Neural progenitor cell (in vitro differentiated cells): ENCODE results near the gene DNASE1L3. TPM values are rescaled to one million over a fixed set of nuclear protein-coding genes. Genes with fewer than 3 reads are reported as not detected.

Source experiments
- DNase-seq: peaks from one replicate; pipeline ENCODE4 v3.0.0-alpha.2; 2016; ENCODE audit warnings: low spot score
- H2AFZ ChIP-seq: fragments of 200-600 bp; sonication (generic); replicated peaks from 2 replicates; pipeline ENCODE4 v1.6.1; 2016; ENCODE audit warnings: antibody characterized with exemption
- H3F3A ChIP-seq: fragments of 200-600 bp; sonication (generic); 2 replicates; pipeline ENCODE4 v1.6.1; 2016; ENCODE audit warnings: antibody characterized with exemption, low read depth
- H3K27ac ChIP-seq: fragments of 200-600 bp; sonication (generic); 2 replicates; pipeline ENCODE4 v1.5.1; 2016; ENCODE audit warnings: mild to moderate bottlenecking
- H3K27me3 ChIP-seq: fragments of 200-600 bp; sonication (generic); 2 replicates; pipeline ENCODE4 v1.6.1; 2016; ENCODE audit warnings: mild to moderate bottlenecking, moderate library complexity
- H3K36me3 ChIP-seq: fragments of 200-600 bp; sonication (generic); 2 replicates; pipeline ENCODE4 v1.5.1; 2016
- H3K4me1 ChIP-seq: fragments of 200-600 bp; sonication (generic); 2 replicates; pipeline ENCODE4 v1.6.1; 2016; ENCODE audit warnings: mixed run types
- H3K4me2 ChIP-seq: fragments of 200-600 bp; sonication (generic); 2 replicates; pipeline ENCODE4 v1.6.1; 2016
- H3K4me3 ChIP-seq: fragments of 200-600 bp; sonication (generic); 2 replicates; pipeline ENCODE4 v1.5.1; 2016
- H3K79me2 ChIP-seq: fragments of 200-600 bp; sonication (generic); 2 replicates; pipeline ENCODE4 v1.6.1; 2016; ENCODE audit warnings: low read depth
- H3K9ac ChIP-seq: fragments of 200-600 bp; sonication (generic); 2 replicates; pipeline ENCODE4 v1.6.1; 2016
- H3K9me3 ChIP-seq: fragments of 200-600 bp; sonication (generic); 2 replicates; pipeline ENCODE4 v1.5.1; 2016; ENCODE audit warnings: low read depth
- H4K20me1 ChIP-seq: fragments of 200-600 bp; sonication (generic); 2 replicates; pipeline ENCODE4 v1.6.1; 2016; ENCODE audit warnings: low read depth
- H3K27ac Mint-ChIP-seq: 3 replicates; pipeline ENCODE4 v1.8.0; 2021; ENCODE audit warnings: mixed read lengths
- H3K27me3 Mint-ChIP-seq: 2 replicates; pipeline ENCODE4 v1.8.0; 2022; ENCODE audit warnings: low read depth, mild to moderate bottlenecking, inconsistent platforms, moderate library complexity, mixed read lengths; ENCODE audit not compliant: insufficient read depth
- H3K36me3 Mint-ChIP-seq: 3 replicates; pipeline ENCODE4 v1.8.0; 2021; ENCODE audit warnings: mixed read lengths
- H3K4me1 Mint-ChIP-seq: 3 replicates; pipeline ENCODE4 v1.8.0; 2021; ENCODE audit warnings: mixed read lengths
- H3K4me3 Mint-ChIP-seq: 3 replicates; pipeline ENCODE4 v1.8.0; 2021; ENCODE audit warnings: mild to moderate bottlenecking, moderate library complexity, mixed read lengths
- H3K9me3 Mint-ChIP-seq: 3 replicates; pipeline ENCODE4 v1.8.0; 2020; ENCODE audit warnings: mixed read lengths
- EZH2 ChIP-seq: fragments of 200-600 bp; sonication (generic); IDR thresholded peaks from 2 replicates; pipeline ENCODE4 v1.6.1; 2017; ENCODE audit warnings: antibody characterized with exemption, mild to moderate bottlenecking, moderate library complexity
- EZH2phosphoT487 ChIP-seq: fragments of 200-600 bp; sonication (generic); IDR thresholded peaks from 2 replicates; pipeline ENCODE4 v1.6.1; 2017; ENCODE audit warnings: antibody characterized with exemption
- total RNA-seq: library from RNA; depleted of rRNA; stranded (reverse); fragments of >200 nt; gene quantifications from 2 replicates; pipeline ENCODE4 v1.2.3, GENCODE V29; 2015; ENCODE audit warnings: low replicate concordance
- TF ChIP-seq, protein P1 (sequence below): fragments of 200-600 bp; sonication (generic); IDR thresholded peaks from 2 replicates; pipeline ENCODE4 v1.5.1; 2017; ENCODE audit warnings: antibody characterized with exemption, mild to moderate bottlenecking

Gene DNASE1L3
- total RNA-seq, 1 donor from 2014 or later, result not detected

DNA sequence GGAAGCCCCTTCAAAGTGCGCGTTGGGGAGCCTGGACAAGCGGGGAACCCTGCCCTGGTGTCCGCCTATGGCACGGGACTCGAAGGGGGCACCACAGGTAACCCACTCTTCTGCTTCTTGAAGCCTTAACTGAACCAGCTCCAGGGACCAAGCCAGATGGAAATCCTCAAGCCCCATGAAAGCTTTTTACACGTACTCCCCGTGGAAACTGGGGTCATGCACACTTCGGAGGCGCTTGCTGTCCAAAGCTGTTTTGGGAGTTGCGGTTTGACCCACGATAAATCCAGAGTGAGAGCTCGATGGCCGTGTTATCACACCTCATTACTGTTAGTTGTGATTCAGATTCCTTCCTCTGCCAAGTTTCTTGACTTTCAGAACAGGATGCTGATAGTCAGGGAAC, 47.5 kb downstream of the DNASE1L3 start:
- H3K9me3 ChIP-seq, result no peaks in the 10 kb centered on the region
- no peaks in the 10 kb centered on the region for H3K9me3 Mint-ChIP-seq
- H3K27ac Mint-ChIP-seq, result no peak overlapping the region
- peaks cover 17% of the 10 kb centered on the region for H3K36me3 Mint-ChIP-seq
- no peak overlapping the region for H3K4me3 Mint-ChIP-seq
- no peaks in the 10 kb centered on the region for H3K36me3 ChIP-seq
- no peak overlapping the region for H3K27ac ChIP-seq
- peaks cover 4% of the 10 kb centered on the region for H3F3A ChIP-seq
- no peaks in the 10 kb centered on the region for H4K20me1 ChIP-seq
- H3K27me3 Mint-ChIP-seq, result peaks cover 3% of the 10 kb centered on the region
- H2AFZ ChIP-seq, result no peak overlapping the region
- H3K4me3 ChIP-seq, result no peak overlapping the region
- H3K4me1 ChIP-seq, result peaks cover 17% of the 10 kb centered on the region
- no peak overlapping the region for H3K9ac ChIP-seq
- peaks cover 28% of the 10 kb centered on the region for H3K4me1 Mint-ChIP-seq
- H3K79me2 ChIP-seq, result no peaks in the 10 kb centered on the region
- no peaks in the 10 kb centered on the region for H3K27me3 ChIP-seq
- no peak for DNase-seq
- no peak for TF ChIP-seq EZH2
- no peak overlapping the region for H3K4me2 ChIP-seq

DNA sequence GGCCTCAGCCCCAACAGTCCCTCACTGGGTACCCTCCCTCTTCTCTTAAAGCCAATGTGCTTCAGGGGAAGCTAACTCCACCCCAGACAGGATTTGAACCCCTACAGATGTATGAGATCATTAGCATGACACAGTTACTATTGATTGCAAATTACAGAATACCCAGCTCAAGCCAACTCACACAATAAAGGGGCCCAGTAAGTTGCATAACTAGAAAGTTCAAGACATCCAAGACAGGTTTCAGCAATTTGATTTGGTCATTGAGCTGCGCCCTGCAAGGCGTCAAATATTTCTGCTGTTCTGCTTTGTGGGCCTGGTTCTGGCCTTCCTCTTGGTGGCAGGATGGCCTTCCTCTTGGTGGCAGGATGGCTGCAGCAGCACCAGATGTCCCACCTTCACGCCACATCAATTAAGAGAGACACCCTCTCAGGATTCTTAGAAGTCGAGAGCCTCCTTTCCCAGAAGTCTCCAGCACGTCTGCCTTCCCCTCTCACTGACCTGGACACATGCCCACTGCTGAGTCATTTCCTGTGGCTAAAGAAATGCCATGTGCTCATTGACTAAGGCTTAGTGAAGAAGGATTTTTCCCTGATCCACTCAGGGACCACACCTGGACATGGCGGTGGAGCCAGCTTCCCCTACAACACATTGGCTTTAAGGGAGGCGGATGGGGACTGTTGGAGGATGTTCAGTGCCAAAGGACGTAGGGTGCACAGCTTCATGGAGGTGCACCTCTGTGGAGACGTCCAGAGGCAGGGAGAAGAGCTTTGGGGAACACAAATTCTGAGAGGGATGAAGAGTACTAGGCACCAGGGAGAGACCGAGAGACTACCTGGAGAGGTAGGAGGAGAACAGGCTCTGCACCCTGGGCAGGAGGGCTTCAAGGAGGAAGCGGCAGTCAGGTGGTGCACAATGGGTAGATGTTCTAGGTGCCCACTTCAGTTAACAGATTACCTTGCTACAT, 49.1 kb downstream of the DNASE1L3 start:
- Mint-ChIP-seq H3K4me1 (peaks cover 42% of the 10 kb centered on the region), H3K4me3 (no peak overlapping the region), H3K27me3 (peaks cover 3% of the 10 kb centered on the region), H3K9me3 (no peaks in the 10 kb centered on the region), H3K27ac (no peak overlapping the region), H3K36me3 (peaks cover 17% of the 10 kb centered on the region)
- H3K27ac ChIP-seq, result no peak overlapping the region
- H3K9me3 ChIP-seq, result no peaks in the 10 kb centered on the region
- no peak overlapping the region for H3K4me2 ChIP-seq
- H3K36me3 ChIP-seq, result no peaks in the 10 kb centered on the region
- H3K4me1 ChIP-seq, result peaks cover 22% of the 10 kb centered on the region
- H3K27me3 ChIP-seq, result no peaks in the 10 kb centered on the region
- no peaks in the 10 kb centered on the region for H3K79me2 ChIP-seq
- H2AFZ ChIP-seq, result no peak overlapping the region
- no peaks in the 10 kb centered on the region for H4K20me1 ChIP-seq
- no peak overlapping the region for H3K9ac ChIP-seq
- no peak overlapping the region for H3K4me3 ChIP-seq
- DNase-seq, result no peak
- TF ChIP-seq EZH2phosphoT487, result no peak
- TF ChIP-seq EZH2, result no peak
- TF ChIP-seq, protein P1, sequence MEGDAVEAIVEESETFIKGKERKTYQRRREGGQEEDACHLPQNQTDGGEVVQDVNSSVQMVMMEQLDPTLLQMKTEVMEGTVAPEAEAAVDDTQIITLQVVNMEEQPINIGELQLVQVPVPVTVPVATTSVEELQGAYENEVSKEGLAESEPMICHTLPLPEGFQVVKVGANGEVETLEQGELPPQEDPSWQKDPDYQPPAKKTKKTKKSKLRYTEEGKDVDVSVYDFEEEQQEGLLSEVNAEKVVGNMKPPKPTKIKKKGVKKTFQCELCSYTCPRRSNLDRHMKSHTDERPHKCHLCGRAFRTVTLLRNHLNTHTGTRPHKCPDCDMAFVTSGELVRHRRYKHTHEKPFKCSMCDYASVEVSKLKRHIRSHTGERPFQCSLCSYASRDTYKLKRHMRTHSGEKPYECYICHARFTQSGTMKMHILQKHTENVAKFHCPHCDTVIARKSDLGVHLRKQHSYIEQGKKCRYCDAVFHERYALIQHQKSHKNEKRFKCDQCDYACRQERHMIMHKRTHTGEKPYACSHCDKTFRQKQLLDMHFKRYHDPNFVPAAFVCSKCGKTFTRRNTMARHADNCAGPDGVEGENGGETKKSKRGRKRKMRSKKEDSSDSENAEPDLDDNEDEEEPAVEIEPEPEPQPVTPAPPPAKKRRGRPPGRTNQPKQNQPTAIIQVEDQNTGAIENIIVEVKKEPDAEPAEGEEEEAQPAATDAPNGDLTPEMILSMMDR, result no peak
- H3F3A ChIP-seq, result peaks cover 4% of the 10 kb centered on the region

DNA sequence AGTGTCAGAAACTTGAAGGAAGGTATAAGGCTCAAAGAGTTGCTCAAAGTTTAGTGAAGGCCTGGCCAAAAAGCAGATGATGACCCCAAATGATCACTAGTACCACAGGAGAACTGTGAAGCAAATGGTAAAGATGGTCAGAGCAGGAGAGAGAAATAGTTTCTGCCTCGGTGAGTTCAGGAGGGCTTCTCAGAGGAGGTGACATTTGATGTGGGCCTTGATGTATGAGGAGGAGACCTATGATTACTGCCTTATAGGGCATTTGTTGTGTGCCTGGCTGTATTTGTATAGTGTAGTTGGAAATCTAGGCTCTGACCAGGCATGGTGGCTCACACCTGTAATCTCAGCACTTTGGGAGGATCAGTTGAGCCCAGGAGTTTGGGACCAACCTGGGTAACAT, 50.4 kb downstream of the DNASE1L3 start:
- Mint-ChIP-seq H3K9me3 (no peaks in the 10 kb centered on the region), H3K27me3 (peaks cover 3% of the 10 kb centered on the region), H3K4me1 (peaks cover 37% of the 10 kb centered on the region), H3K27ac (peak overlapping the region; percentile 8), H3K36me3 (peaks cover 17% of the 10 kb centered on the region), H3K4me3 (no peak overlapping the region)
- Histone ChIP-seq H3K4me3 (no peak overlapping the region), H3K9me3 (no peaks in the 10 kb centered on the region), H3K4me1 (peaks cover 15% of the 10 kb centered on the region), H3K27me3 (no peaks in the 10 kb centered on the region), H3K36me3 (no peaks in the 10 kb centered on the region), H3K4me2 (no peak overlapping the region), H3K27ac (no peak overlapping the region), H2AFZ (no peak overlapping the region), H4K20me1 (no peaks in the 10 kb centered on the region), H3K9ac (no peak overlapping the region), H3K79me2 (no peaks in the 10 kb centered on the region), H3F3A (peaks cover 2% of the 10 kb centered on the region)
- no peak for DNase-seq
- TF ChIP-seq EZH2phosphoT487 (no peak), EZH2 (no peak)
- TF ChIP-seq, protein P1, result no peak
